ENCODE data around the gene CTTN. TPM values are rescaled to one million over a fixed set of nuclear protein-coding genes. Genes with fewer than 3 reads are reported as not detected.

The CTTN gene
- total and polyA plus RNA-seq, 7 experiments from 2014 or later = 0.07 to 2.6 (median 1.8) TPM; not detected in 1

DNA sequence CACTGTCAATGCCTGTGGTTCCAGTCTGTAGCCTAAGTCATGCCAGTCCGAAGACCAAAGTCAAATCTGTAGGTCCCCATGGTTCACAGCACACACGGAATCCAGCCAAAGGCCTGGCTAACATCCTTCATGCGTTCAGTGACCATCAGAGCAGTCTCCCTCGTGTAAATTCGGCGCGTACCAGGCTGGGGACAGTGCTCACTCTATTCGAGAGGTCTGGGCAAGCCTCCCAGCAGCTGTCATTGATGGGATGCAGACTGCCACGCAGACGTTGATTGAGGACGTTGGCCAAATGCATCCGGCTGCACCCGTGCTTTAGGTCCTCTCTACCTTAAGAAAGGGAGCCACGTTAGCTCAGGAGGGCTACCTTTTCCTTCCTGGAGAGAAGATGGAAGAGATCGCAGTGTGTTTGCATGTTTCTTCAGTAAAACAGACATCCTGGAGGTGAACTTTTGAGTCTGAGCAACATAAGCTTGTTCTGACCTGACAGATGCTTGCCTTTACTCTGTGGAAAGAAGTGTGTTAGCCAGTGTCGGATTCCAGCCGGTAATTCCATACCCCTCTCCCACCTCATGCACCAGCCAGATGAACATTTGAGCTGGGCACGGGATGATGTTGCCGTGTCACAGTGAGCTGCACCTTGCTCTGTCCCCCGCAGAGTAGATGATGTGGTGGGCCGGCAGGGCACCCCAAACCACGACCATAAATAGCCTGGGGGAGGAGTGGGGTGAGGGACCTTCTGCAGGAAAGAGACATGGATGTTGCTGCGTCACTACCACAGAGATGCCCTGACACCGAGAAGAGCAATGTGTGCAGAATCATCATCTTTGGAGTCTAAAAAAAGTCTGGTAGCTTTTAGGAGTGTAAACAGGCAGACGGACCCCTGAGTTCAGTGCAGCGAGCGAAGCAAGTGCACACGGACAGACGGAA, 12.2 kb downstream of the CTTN start:
- no peak overlapping the region for H3K4me3 Mint-ChIP-seq
- H3K27me3 ChIP-seq (ENCODE audit: control insufficient read depth in 2 of 2, insufficient read depth in 2 of 2, low read length in 2 of 2) = no peaks in the 10 kb centered on the region
- H3K4me1 Mint-ChIP-seq = peaks cover 0 to 15% (median 0%) of the 10 kb centered on the region in 7 donors
- no peaks in the 10 kb centered on the region for H3K9me3 ChIP-seq (ENCODE audit: control insufficient read depth in 2 of 3, low read length in 3 of 3)
- H3K9me3 Mint-ChIP-seq = no peaks in the 10 kb centered on the region
- no peaks in the 10 kb centered on the region for H3K4me1 ChIP-seq (ENCODE audit: control insufficient read depth in 2 of 2, insufficient read depth in 2 of 2, low read length in 2 of 2)
- H3K36me3 Mint-ChIP-seq = peaks cover 0 to 9% (median 0%) of the 10 kb centered on the region in 5 donors
- ATAC-seq = no peak
- intact Hi-C loops (cut with micrococcal nuclease) = no loop called here
- no peak overlapping the region for H3K27ac Mint-ChIP-seq
- ChIA-PET CTCF (interaction anchor here (0.7 kb wide), 1 partner anchor 9 kb away, joined by 3 read pairs; no protein-coding TSS in a partner anchor), POLR2A (no interaction called here)
- no peak overlapping the region for H3K4me3 ChIP-seq (ENCODE audit: low read length)
- peaks cover 0 to 35% (median 0%) of the 10 kb centered on the region in 5 donors for H3K27me3 Mint-ChIP-seq
- H3K36me3 ChIP-seq (ENCODE audit: control insufficient read depth in 2 of 3, insufficient read depth in 3 of 3, low read length in 3 of 3) = no peaks in the 10 kb centered on the region
- no peak for DNase-seq
- no peak overlapping the region for H3K27ac ChIP-seq (ENCODE audit: low read depth, low read length)

DNA sequence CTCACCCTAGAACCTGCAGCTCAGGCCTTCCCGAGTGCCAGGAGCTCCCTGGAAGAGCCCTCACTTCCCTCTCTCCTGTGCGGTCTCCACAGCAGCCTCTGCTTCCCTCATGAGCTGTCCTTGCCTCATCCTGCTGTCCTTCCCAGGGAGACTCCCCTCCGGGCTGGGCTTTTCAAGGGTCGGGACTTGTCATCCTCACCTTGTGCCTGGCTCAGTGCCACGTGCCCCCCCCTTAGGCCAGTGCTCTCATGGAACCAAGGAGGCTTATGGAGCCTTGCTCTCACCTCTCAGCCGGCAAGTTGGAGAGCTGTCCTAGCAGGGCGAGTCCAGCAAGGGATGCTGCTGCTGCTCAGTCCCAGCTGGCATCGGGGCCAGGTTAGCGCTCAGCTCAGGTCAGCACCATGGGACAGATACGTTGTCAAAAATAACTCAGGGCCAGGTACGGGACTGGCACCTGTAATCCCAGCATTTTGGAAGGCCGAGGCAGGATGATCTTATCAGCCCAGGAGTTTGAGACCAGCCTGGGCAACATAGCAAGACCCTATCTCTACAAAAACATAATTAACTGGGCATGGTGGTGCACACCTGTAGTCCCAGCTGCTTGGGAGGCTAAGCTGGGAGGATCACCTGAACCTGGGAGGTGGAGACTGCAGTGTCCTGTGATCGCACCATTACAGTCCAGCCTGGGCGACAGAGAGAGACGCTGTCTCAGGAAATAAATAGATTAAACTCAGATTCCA, 13.6 kb downstream of the CTTN start:
- Histone ChIP-seq H3K27ac (ENCODE audit: low read depth, low read length) (no peak overlapping the region), H3K27me3 (ENCODE audit: control insufficient read depth in 2 of 2, insufficient read depth in 2 of 2, low read length in 2 of 2) (no peaks in the 10 kb centered on the region), H3K4me1 (ENCODE audit: control insufficient read depth in 2 of 2, insufficient read depth in 2 of 2, low read length in 2 of 2) (no peaks in the 10 kb centered on the region), H3K4me3 (ENCODE audit: low read length) (no peak overlapping the region), H3K9me3 (ENCODE audit: control insufficient read depth in 2 of 3, low read length in 3 of 3) (no peaks in the 10 kb centered on the region), H3K36me3 (ENCODE audit: control insufficient read depth in 2 of 3, insufficient read depth in 3 of 3, low read length in 3 of 3) (no peaks in the 10 kb centered on the region)
- no peak for ATAC-seq
- Mint-ChIP-seq H3K27ac (no peak overlapping the region), H3K9me3 (no peaks in the 10 kb centered on the region), H3K27me3 (peaks cover 0 to 34% (median 0%) of the 10 kb centered on the region in 5 donors), H3K4me1 (peaks cover 0 to 15% (median 0%) of the 10 kb centered on the region in 7 donors), H3K4me3 (no peak overlapping the region), H3K36me3 (peaks cover 0 to 12% (median 0%) of the 10 kb centered on the region in 5 donors)
- ChIA-PET POLR2A (no interaction called here), CTCF (interaction anchor here (0.6 kb wide), 1 partner anchor 1430 kb away, joined by 3 read pairs; no protein-coding TSS in a partner anchor)
- intact Hi-C loops (cut with micrococcal nuclease) = no loop called here
- DNase-seq = no peak

DNA sequence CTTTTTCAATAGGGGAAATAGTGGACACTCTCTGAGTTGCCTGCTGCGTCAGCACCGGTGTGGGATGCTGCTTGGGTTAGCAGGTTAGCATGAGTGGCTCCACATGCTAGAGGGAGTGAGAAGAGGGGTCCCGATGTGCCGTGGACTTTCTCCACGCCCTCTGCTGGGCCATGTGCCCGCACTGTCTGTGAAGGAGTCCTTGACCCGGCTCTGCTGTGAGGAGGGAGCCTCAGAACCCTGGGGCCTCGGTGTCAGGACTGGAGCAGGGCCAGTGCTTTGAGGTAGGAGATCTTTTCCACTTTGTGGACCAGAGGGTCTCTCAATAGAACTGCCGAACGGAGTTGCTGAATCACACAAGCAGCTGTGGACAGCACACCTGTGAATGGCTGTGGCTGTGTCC, 14.8 kb downstream of the CTTN start:
- Histone ChIP-seq H3K4me1 (ENCODE audit: control insufficient read depth in 2 of 2, insufficient read depth in 2 of 2, low read length in 2 of 2) (no peaks in the 10 kb centered on the region), H3K36me3 (ENCODE audit: control insufficient read depth in 2 of 3, insufficient read depth in 3 of 3, low read length in 3 of 3) (no peaks in the 10 kb centered on the region), H3K27me3 (ENCODE audit: control insufficient read depth in 2 of 2, insufficient read depth in 2 of 2, low read length in 2 of 2) (no peaks in the 10 kb centered on the region), H3K4me3 (ENCODE audit: low read length) (no peak overlapping the region), H3K9me3 (ENCODE audit: control insufficient read depth in 2 of 3, low read length in 3 of 3) (no peaks in the 10 kb centered on the region), H3K27ac (ENCODE audit: low read depth, low read length) (no peak overlapping the region)
- H3K9me3 Mint-ChIP-seq = peaks cover 0 to 2% (median 0%) of the 10 kb centered on the region in 11 donors
- DNase-seq (no peak), ATAC-seq (no peak)
- H3K36me3 Mint-ChIP-seq = peaks cover 0 to 10% (median 0%) of the 10 kb centered on the region in 5 donors
- POLR2A ChIA-PET = no interaction called here
- intact Hi-C loops (cut with micrococcal nuclease) = no loop called here
- H3K4me1 Mint-ChIP-seq = peaks cover 0 to 7% (median 0%) of the 10 kb centered on the region in 7 donors
- peaks cover 0 to 31% (median 0%) of the 10 kb centered on the region in 5 donors for H3K27me3 Mint-ChIP-seq
- no peak overlapping the region for H3K4me3 Mint-ChIP-seq
- CTCF ChIA-PET = no interaction called here
- peak overlapping the region in 1 of 9 donors; percentile 40 for H3K27ac Mint-ChIP-seq

DNA sequence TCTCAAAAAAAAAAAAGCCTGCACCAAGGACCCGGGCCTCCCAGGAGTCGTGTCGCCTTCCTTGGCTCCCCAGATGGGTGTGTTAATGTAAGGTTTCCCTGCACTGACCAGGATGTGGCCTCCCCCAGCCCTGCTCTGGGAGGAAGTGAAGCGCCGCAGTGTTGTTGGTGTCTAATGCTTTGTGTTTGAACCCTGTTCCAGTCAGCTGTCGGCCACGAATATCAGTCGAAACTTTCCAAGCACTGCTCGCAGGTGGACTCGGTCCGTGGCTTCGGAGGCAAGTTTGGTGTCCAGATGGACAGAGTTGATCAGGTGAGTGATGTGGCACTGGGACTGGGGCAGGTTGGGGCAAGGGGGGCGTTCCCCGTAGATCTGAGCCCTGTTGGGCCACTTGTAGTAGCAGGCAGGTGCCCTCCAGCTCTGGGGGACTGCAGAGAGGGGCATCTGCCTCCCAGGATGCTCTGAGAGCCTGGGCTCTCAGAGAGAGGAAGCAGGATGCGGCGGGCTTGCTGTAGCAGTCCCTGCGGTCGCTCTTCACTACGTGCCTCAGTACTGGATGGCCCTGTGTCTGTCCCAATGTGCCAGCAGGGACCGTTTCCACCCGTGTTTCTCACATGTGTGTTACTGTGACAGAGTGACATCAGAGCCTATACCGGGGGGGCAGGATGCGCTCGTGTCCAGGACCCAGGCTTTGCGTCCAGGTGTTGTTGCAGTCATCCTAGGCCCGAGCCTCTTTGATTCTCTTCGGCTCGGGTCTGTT, 16.2 kb downstream of the CTTN start:
- POLR2A ChIA-PET = no interaction called here
- CTCF ChIA-PET = no interaction called here
- intact Hi-C loops (cut with micrococcal nuclease) = no loop called here
- Histone ChIP-seq H3K4me1 (ENCODE audit: control insufficient read depth in 2 of 2, insufficient read depth in 2 of 2, low read length in 2 of 2) (no peaks in the 10 kb centered on the region), H3K36me3 (ENCODE audit: control insufficient read depth in 2 of 3, insufficient read depth in 3 of 3, low read length in 3 of 3) (no peaks in the 10 kb centered on the region), H3K9me3 (ENCODE audit: control insufficient read depth in 2 of 3, low read length in 3 of 3) (no peaks in the 10 kb centered on the region), H3K27ac (ENCODE audit: low read depth, low read length) (no peak overlapping the region), H3K27me3 (ENCODE audit: control insufficient read depth in 2 of 2, insufficient read depth in 2 of 2, low read length in 2 of 2) (no peaks in the 10 kb centered on the region), H3K4me3 (ENCODE audit: low read length) (no peak overlapping the region)
- peaks cover 0 to 12% (median 0%) of the 10 kb centered on the region in 5 donors for H3K36me3 Mint-ChIP-seq
- ATAC-seq (no peak), DNase-seq (no peak)
- no peak overlapping the region for H3K4me3 Mint-ChIP-seq
- H3K4me1 Mint-ChIP-seq = no peaks in the 10 kb centered on the region
- H3K27ac Mint-ChIP-seq = no peak overlapping the region
- peaks cover 0 to 2% (median 0%) of the 10 kb centered on the region in 11 donors for H3K9me3 Mint-ChIP-seq
- peaks cover 0 to 27% (median 0%) of the 10 kb centered on the region in 5 donors for H3K27me3 Mint-ChIP-seq

DNA sequence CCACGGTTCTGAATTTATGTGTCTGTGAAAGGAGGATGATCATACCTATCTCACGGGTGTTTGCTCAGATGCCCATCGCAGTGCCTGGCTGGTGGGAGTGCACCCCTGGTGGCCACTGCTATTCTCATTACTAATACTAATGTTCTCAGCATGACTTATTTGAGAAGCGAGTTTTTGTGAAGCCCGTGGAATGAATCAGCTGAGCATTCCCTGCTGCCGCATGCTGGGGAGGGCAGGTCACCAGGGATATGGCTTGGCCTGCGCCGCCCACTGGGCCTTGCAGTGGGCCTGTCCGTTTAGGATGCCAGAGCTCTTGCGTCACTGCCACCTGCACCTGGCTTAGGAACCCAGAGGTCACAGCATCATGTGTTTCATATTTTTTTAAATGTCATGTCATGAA, 16.9 kb downstream of the CTTN start:
- Histone ChIP-seq H3K4me3 (ENCODE audit: low read length) (no peak overlapping the region), H3K9me3 (ENCODE audit: control insufficient read depth in 2 of 3, low read length in 3 of 3) (no peaks in the 10 kb centered on the region), H3K27ac (ENCODE audit: low read depth, low read length) (no peak overlapping the region), H3K27me3 (ENCODE audit: control insufficient read depth in 2 of 2, insufficient read depth in 2 of 2, low read length in 2 of 2) (no peaks in the 10 kb centered on the region), H3K4me1 (ENCODE audit: control insufficient read depth in 2 of 2, insufficient read depth in 2 of 2, low read length in 2 of 2) (no peaks in the 10 kb centered on the region), H3K36me3 (ENCODE audit: control insufficient read depth in 2 of 3, insufficient read depth in 3 of 3, low read length in 3 of 3) (no peaks in the 10 kb centered on the region)
- no peak for ATAC-seq
- intact Hi-C loops (cut with micrococcal nuclease) = no loop called here
- DNase-seq = no peak
- Mint-ChIP-seq H3K27me3 (peaks cover 0 to 22% (median 0%) of the 10 kb centered on the region in 5 donors), H3K4me1 (no peaks in the 10 kb centered on the region), H3K4me3 (no peak overlapping the region), H3K36me3 (peaks cover 0 to 16% (median 4%) of the 10 kb centered on the region in 5 donors), H3K9me3 (peaks cover 0 to 2% (median 0%) of the 10 kb centered on the region in 11 donors), H3K27ac (no peak overlapping the region)
- CTCF ChIA-PET = no interaction called here
- POLR2A ChIA-PET = no interaction called here

DNA sequence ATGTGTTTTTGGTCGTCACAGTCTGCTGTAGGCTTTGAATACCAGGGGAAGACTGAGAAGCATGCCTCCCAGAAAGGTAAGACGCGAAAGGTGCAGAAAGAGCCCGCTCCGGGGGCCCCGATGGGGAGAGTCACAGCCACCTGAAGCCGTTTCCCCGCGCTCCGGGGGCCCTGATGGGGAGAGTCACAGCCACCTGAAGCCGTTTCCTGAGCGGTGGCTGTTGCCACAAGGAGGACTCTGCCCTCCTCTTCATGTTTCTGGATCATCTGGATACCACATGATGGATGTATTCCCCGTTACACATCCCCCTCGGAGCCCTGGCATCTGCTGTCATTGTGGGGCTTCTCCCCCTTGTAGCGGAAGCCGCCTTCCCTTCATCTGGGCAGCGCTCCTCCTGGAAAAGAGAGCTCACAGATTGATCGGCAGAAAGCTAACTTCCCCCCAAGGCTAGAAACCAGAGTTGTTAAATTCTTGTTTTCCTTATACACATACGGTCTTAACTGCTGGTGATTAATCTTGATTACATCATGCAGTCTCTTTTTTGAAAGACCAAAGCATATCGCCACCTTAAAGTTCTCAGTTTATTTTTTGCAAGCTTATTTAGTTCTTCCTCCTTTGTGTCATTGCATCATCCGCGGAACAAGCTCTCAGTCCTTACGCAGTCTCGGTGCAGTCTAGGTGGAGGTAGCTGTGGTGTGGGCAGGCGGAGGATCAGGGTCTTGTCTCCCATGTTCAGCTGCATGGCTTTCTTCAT, 17.5 kb downstream of the CTTN start:
- Mint-ChIP-seq H3K9me3 (peaks cover 0 to 2% (median 0%) of the 10 kb centered on the region in 11 donors), H3K27ac (no peak overlapping the region), H3K4me3 (no peak overlapping the region), H3K36me3 (peaks cover 0 to 14% (median 4%) of the 10 kb centered on the region in 5 donors), H3K4me1 (no peaks in the 10 kb centered on the region), H3K27me3 (peaks cover 0 to 20% (median 0%) of the 10 kb centered on the region in 5 donors)
- intact Hi-C loops (cut with micrococcal nuclease) = no loop called here
- Histone ChIP-seq H3K4me3 (ENCODE audit: low read length) (no peak overlapping the region), H3K27me3 (ENCODE audit: control insufficient read depth in 2 of 2, insufficient read depth in 2 of 2, low read length in 2 of 2) (no peaks in the 10 kb centered on the region), H3K4me1 (ENCODE audit: control insufficient read depth in 2 of 2, insufficient read depth in 2 of 2, low read length in 2 of 2) (no peaks in the 10 kb centered on the region), H3K27ac (ENCODE audit: low read depth, low read length) (no peak overlapping the region), H3K36me3 (ENCODE audit: control insufficient read depth in 2 of 3, insufficient read depth in 3 of 3, low read length in 3 of 3) (no peaks in the 10 kb centered on the region), H3K9me3 (ENCODE audit: control insufficient read depth in 2 of 3, low read length in 3 of 3) (no peaks in the 10 kb centered on the region)
- POLR2A ChIA-PET = no interaction called here
- ATAC-seq = peak; percentile 60
- DNase-seq = no peak
- CTCF ChIA-PET = no interaction called here

Measured in naive thymus-derived CD4-positive, alpha-beta T cell (primary cell).